Hepatocyte (in vitro differentiated cells): ENCODE measurements around the gene HERC5. TPM values are rescaled to one million over a fixed set of nuclear protein-coding genes. Genes with fewer than 3 reads are reported as not detected.

Experiments used
- DNase-seq: peaks from one replicate; pipeline ENCODE4 v3.0.0-alpha.2; 2016; ENCODE audit warnings: low spot score
- H2AFZ ChIP-seq: fragments of 200-600 bp; sonication (generic); 2 replicates; pipeline ENCODE4 v1.6.0; 2016; ENCODE audit warnings: antibody characterized with exemption, mild to moderate bottlenecking
- H3K27ac ChIP-seq: fragments of 200-600 bp; sonication (generic); 2 replicates; pipeline ENCODE4 v1.5.1; 2016; ENCODE audit warnings: mild to moderate bottlenecking
- H3K27me3 ChIP-seq: fragments of 200-600 bp; sonication (generic); 2 replicates; pipeline ENCODE4 v1.6.1; 2016
- H3K36me3 ChIP-seq: fragments of 200-600 bp; sonication (generic); replicated peaks from 2 replicates; pipeline ENCODE4 v1.5.1; 2016; ENCODE audit warnings: low read depth; ENCODE audit not compliant: insufficient read depth
- H3K4me1 ChIP-seq: fragments of 200-600 bp; sonication (generic); 2 replicates; pipeline ENCODE4 v1.5.1; 2016; ENCODE audit warnings: mild to moderate bottlenecking, moderate library complexity; ENCODE audit not compliant: insufficient read depth
- H3K4me2 ChIP-seq: fragments of 200-600 bp; sonication (generic); 2 replicates; pipeline ENCODE4 v1.6.0; 2016
- H3K4me3 ChIP-seq: fragments of 200-600 bp; sonication (generic); 2 replicates; pipeline ENCODE4 v1.5.1; 2016; ENCODE audit warnings: mild to moderate bottlenecking
- H3K79me2 ChIP-seq: fragments of 200-600 bp; sonication (generic); 2 replicates; pipeline ENCODE4 v1.6.0; 2017; ENCODE audit warnings: mild to moderate bottlenecking
- H3K9me2 ChIP-seq: fragments of 200-600 bp; sonication (generic); replicated peaks from 2 replicates; pipeline ENCODE4 v1.6.0; 2017; ENCODE audit warnings: mild to moderate bottlenecking; ENCODE audit not compliant: insufficient read depth
- H3K9me3 ChIP-seq: fragments of 200-600 bp; sonication (generic); 2 replicates; pipeline ENCODE4 v1.5.1; 2016; ENCODE audit warnings: low read depth, mild to moderate bottlenecking
- H4K20me1 ChIP-seq: fragments of 200-600 bp; sonication (generic); 2 replicates; pipeline ENCODE4 v1.6.0; 2016; ENCODE audit warnings: mild to moderate bottlenecking; ENCODE audit not compliant: insufficient read depth, poor library complexity, severe bottlenecking
- EZH2 ChIP-seq: fragments of 200-600 bp; sonication (generic); IDR thresholded peaks from 2 replicates; pipeline ENCODE4 v1.6.1; 2016; ENCODE audit warnings: antibody characterized with exemption, mild to moderate bottlenecking, borderline replicate concordance
- EZH2phosphoT487 ChIP-seq: fragments of 200-600 bp; sonication (generic); IDR thresholded peaks from one replicate; pipeline ENCODE4 v1.6.1; 2018; ENCODE audit warnings: antibody characterized with exemption, mild to moderate bottlenecking, low read depth, moderate library complexity; ENCODE audit not compliant: unreplicated experiment, severe bottlenecking
- WGBS: methylation state at CpG from one replicate; pipeline ENCODE4 v1.1.6; 2016; ENCODE audit warnings: low lambda C conversion rate; ENCODE audit errors: missing lambda C conversion rate; 5-methylcytosine and 5-hydroxymethylcytosine counted together
- polyA plus RNA-seq: library from polyadenylated mRNA; unstranded; fragments of >200 nt; fragmentation: Nextera tagmentation; extraction: Ambion mirVana; gene quantifications from 2 replicates; pipeline ENCODE4 v1.2.1, GENCODE V29; 2016
- total RNA-seq: library from RNA; depleted of rRNA; stranded (reverse); fragments of >200 nt; gene quantifications from 2 replicates; pipeline ENCODE4 v1.2.3, GENCODE V29; 2014
- TF ChIP-seq, protein P1 (sequence below): fragments of 200-600 bp; sonication (generic); IDR thresholded peaks from 2 replicates; pipeline ENCODE4 v1.5.1; 2016; ENCODE audit warnings: antibody characterized with exemption, mild to moderate bottlenecking; ENCODE audit not compliant: poor library complexity

Gene HERC5
- total and polyA plus RNA-seq, 2 experiments from 2014 or later, result 1.7 to 2.8 TPM

DNA sequence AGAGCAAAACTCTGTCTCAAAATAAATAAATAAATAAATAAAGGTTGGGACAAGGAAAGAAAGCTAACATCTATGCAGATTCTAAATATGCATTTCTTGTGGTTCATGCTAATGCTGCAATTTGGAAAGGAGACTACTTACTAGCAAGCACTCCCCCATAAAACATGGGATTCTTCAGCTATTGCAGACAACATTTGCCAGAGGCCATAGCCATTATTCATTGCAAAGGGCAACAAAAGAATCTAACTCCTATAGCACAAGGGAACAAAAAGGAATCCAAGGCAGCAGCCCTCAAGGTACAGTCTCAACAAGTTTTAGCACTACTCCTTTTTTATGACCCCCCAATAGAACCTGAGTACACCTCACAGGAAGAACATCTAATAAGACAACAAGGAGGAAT, 8.0 kb upstream of the HERC5 start:
- no peaks in the 10 kb centered on the region for H3K27me3 ChIP-seq

DNA sequence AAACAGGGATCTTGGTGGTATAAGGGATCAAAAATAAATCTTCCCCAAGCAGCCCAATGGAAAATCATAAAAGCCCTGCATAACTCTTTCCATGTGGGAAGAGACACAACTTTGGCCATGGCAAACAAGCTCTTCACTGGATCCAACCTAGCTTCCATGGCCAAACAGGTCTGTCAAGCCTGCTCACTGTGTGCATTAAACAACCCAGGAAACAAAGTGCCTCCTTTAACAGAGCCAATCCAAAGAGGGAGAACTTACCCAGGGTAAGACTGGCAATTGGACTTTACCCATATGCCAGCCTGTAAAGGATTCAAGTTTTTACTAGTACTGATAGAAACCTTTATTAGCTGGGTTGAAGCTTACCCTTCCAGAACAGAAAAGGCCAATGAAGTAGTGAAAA, 7.6 kb upstream of the HERC5 start:
- Histone ChIP-seq H3K4me1 (no peaks in the 10 kb centered on the region), H3K4me2 (no peak overlapping the region), H3K27ac (no peak overlapping the region), H3K4me3 (no peak overlapping the region), H3K36me3 (no peaks in the 10 kb centered on the region), H3K27me3 (no peaks in the 10 kb centered on the region), H2AFZ (no peak overlapping the region), H3K79me2 (no peaks in the 10 kb centered on the region), H4K20me1 (no peaks in the 10 kb centered on the region), H3K9me2 (no peaks in the 10 kb centered on the region), H3K9me3 (no peaks in the 10 kb centered on the region)
- no peak for DNase-seq
- TF ChIP-seq, protein P1, sequence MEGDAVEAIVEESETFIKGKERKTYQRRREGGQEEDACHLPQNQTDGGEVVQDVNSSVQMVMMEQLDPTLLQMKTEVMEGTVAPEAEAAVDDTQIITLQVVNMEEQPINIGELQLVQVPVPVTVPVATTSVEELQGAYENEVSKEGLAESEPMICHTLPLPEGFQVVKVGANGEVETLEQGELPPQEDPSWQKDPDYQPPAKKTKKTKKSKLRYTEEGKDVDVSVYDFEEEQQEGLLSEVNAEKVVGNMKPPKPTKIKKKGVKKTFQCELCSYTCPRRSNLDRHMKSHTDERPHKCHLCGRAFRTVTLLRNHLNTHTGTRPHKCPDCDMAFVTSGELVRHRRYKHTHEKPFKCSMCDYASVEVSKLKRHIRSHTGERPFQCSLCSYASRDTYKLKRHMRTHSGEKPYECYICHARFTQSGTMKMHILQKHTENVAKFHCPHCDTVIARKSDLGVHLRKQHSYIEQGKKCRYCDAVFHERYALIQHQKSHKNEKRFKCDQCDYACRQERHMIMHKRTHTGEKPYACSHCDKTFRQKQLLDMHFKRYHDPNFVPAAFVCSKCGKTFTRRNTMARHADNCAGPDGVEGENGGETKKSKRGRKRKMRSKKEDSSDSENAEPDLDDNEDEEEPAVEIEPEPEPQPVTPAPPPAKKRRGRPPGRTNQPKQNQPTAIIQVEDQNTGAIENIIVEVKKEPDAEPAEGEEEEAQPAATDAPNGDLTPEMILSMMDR, result no peak
- TF ChIP-seq EZH2 (no peak), EZH2phosphoT487 (no peak)

More for the DNA sequence above, 8.0 kb upstream of the HERC5 start:
- no peak for DNase-seq
- no peaks in the 10 kb centered on the region for H3K9me3 ChIP-seq
- no peak overlapping the region for H2AFZ ChIP-seq
- H3K27ac ChIP-seq, result no peak overlapping the region
- H3K4me2 ChIP-seq, result no peak overlapping the region
- H4K20me1 ChIP-seq, result no peaks in the 10 kb centered on the region
- no peak overlapping the region for H3K4me3 ChIP-seq
- H3K36me3 ChIP-seq, result no peaks in the 10 kb centered on the region
- H3K4me1 ChIP-seq, result no peaks in the 10 kb centered on the region
- TF ChIP-seq, protein P1, result no peak
- no peak for TF ChIP-seq EZH2phosphoT487
- H3K9me2 ChIP-seq, result no peaks in the 10 kb centered on the region
- no peaks in the 10 kb centered on the region for H3K79me2 ChIP-seq

DNA sequence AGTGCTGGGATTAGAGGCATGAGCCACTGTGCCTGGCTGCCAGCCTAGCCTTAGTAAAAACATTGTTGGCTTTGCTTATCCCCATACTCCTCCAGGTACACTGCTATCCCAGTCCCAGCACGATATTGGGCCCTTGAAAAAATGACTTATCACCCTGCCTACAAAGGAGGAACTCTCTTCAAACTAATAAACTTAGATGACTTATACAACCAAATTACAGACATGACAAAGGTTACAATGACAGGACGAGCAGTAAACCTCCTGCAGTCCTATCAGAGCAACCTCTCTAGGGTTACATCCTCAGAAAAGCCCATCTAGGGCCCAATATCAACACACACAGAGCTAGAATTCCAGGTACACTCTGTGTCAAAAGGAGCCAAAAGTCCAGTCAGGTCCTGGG, 5.7 kb upstream of the HERC5 start:
- no peaks in the 10 kb centered on the region for H3K4me1 ChIP-seq
- no peaks in the 10 kb centered on the region for H3K27me3 ChIP-seq
- no peak overlapping the region for H2AFZ ChIP-seq
- no peaks in the 10 kb centered on the region for H3K9me2 ChIP-seq
- TF ChIP-seq, protein P1, result no peak
- no peak for TF ChIP-seq EZH2phosphoT487
- no peak for TF ChIP-seq EZH2
- H3K36me3 ChIP-seq, result no peaks in the 10 kb centered on the region
- DNase-seq, result no peak
- no peaks in the 10 kb centered on the region for H3K79me2 ChIP-seq
- no peaks in the 10 kb centered on the region for H4K20me1 ChIP-seq
- WGBS, result 70% methylated on average over 2 of the region's 2 CpGs
- no peaks in the 10 kb centered on the region for H3K9me3 ChIP-seq
- no peak overlapping the region for H3K4me3 ChIP-seq
- no peak overlapping the region for H3K4me2 ChIP-seq
- no peak overlapping the region for H3K27ac ChIP-seq

DNA sequence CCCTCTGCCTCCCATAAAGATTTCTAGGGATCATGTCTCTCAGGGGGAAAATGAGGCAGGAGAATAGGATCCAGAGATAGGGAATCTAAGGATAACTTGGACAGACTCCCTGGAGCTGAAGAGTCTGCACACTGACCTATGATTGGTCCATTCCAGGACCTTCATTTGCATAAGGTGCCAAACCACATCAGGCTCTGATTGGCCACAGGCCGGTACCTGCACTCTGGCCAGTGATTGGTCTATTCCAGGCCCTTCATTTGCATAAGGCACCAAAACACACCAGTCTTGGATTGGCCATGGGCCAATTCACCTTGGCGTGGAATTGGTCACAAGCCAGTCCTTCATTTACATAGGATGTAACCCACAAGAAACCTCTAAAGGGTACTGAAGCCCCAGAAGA, 4.0 kb upstream of the HERC5 start:
- Histone ChIP-seq H3K4me1 (no peaks in the 10 kb centered on the region), H3K4me2 (no peak overlapping the region), H3K9me2 (no peaks in the 10 kb centered on the region), H3K36me3 (no peaks in the 10 kb centered on the region), H3K27ac (no peak overlapping the region), H3K27me3 (peaks cover 7% of the 10 kb centered on the region), H3K79me2 (no peaks in the 10 kb centered on the region), H3K4me3 (no peak overlapping the region), H4K20me1 (no peaks in the 10 kb centered on the region), H2AFZ (no peak overlapping the region), H3K9me3 (no peaks in the 10 kb centered on the region)
- 88% methylated on average over 2 of the region's 2 CpGs for WGBS
- TF ChIP-seq EZH2phosphoT487 (no peak), EZH2 (no peak)
- TF ChIP-seq, protein P1, result no peak
- no peak for DNase-seq
